Peyer's patch (tissue), 4 donors: Measurements from ENCODE around the gene RASSF6. TPM values are rescaled to one million over a fixed set of nuclear protein-coding genes. Genes with fewer than 3 reads are reported as not detected.

Experiments
- DNase-seq, 3 donors: peaks; one replicate each; pipeline ENCODE4 v3.0.0-alpha.2; 2017 to 2019
- H3K27ac ChIP-seq, 4 donors: fragments of 200-600 bp; sonication (generic); one replicate each; pipeline ENCODE4 v1.5.1; 2016 to 2019
- H3K27me3 ChIP-seq, 2 donors: fragments of 200-600 bp; sonication (generic); one replicate each; pipeline ENCODE4 v1.5.1; 2019
- H3K36me3 ChIP-seq, 3 donors: fragments of 200-600 bp; sonication (generic); one replicate each; pipeline ENCODE4 v1.5.1; 2016 to 2019
- H3K4me1 ChIP-seq, 4 donors: fragments of 200-600 bp; sonication (generic); one replicate each; pipeline ENCODE4 v1.5.1; 2016 to 2019
- H3K4me3 ChIP-seq, 4 donors: fragments of 200-600 bp; sonication (generic); 1 replicate in 3 of 4; 2 replicates in 1 of 4; pipeline ENCODE4 v1.5.1; 2016 to 2019; ENCODE audit warnings: mild to moderate bottlenecking in 1 of 4
- H3K9me3 ChIP-seq, 4 donors: fragments of 200-600 bp; sonication (generic); one replicate each; pipeline ENCODE4 v1.5.1; 2016 to 2019; ENCODE audit warnings: mild to moderate bottlenecking in 1 of 4
- POLR2A ChIP-seq, 2 donors: fragments of 450-650 bp; IDR thresholded peaks; one replicate each; pipeline ENCODE4 v1.5.1; 2017; ENCODE audit warnings: antibody characterized with exemption in 2 of 2, mild to moderate bottlenecking in 2 of 2, moderate library complexity in 2 of 2
- total RNA-seq, 4 donors: library from RNA; depleted of rRNA; stranded (reverse); fragments of >200 nt; gene quantifications; one replicate each; pipeline ENCODE4 v1.1.0, GENCODE V29; 2016
- TF ChIP-seq, protein P1 (sequence below), 6 experiments: fragments of 450-650 bp in 4 of 6; fragments of 200-600 bp in 2 of 6; sonication (generic) in 1 of 6; IDR thresholded peaks; one replicate each; pipeline ENCODE4 v1.5.1; 2017 to 2019; ENCODE audit warnings: antibody characterized with exemption in 6 of 6, mild to moderate bottlenecking in 3 of 6, moderate library complexity in 1 of 6

RASSF6 gene
- total RNA-seq, 4 donors from 2014 or later = 37.3 to 48.7 (median 41.6) TPM

DNA sequence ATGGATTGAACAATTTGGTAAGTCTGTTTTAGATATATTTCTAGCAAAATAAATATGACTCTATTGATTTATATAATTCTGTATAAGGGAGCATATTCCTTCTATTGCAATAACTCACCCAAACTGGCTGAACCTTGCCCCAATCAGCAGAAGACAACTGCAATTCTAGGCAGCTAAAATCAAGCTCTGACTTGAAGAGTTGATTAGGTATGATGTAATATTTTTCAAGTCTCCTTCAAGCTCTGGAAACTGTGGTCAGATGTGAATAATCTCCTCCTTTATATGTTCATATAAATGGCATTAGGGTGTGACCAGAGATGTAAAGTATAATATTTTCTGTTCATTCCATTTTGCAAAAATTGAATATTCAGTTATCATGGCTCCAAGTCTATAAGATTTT lies 8.2 kb downstream of the RASSF6 start:
- H3K27me3 ChIP-seq = no peaks in the 10 kb centered on the region
- H3K4me1 ChIP-seq = peaks cover 0 to 29% (median 7%) of the 10 kb centered on the region in 4 donors
- no peak overlapping the region for H3K27ac ChIP-seq

DNA sequence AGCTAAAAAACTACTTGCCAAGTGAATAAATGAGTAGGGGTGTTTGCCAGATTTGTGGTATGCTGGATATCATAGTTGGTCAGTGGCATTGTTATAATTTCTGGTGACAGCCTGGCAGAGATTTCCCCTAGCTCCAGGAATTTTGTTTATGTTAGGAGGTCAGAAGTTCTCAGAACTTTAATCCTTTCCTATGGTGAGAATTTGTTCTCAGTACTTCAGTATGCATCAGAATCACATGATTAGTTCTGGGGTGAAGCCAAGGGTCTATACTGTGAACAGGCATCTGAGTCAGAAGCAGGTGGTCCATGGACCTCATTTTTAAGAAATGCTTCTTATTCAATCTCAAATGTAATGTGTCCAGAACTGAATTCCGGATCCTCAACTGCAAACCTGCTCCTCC lies 10.5 kb downstream of the RASSF6 start:
- Histone ChIP-seq H3K27ac (peak overlapping the region; percentile 6 to 79 (median 50)), H3K27me3 (no peaks in the 10 kb centered on the region), H3K36me3 (no peaks in the 10 kb centered on the region), H3K4me1 (peaks cover 0 to 41% (median 9%) of the 10 kb centered on the region in 4 donors), H3K4me3 (no peak overlapping the region), H3K9me3 (no peaks in the 10 kb centered on the region)
- no peak for TF ChIP-seq POLR2A (IDR thresholded peaks at IDR 0.05)
- TF ChIP-seq, protein P1, sequence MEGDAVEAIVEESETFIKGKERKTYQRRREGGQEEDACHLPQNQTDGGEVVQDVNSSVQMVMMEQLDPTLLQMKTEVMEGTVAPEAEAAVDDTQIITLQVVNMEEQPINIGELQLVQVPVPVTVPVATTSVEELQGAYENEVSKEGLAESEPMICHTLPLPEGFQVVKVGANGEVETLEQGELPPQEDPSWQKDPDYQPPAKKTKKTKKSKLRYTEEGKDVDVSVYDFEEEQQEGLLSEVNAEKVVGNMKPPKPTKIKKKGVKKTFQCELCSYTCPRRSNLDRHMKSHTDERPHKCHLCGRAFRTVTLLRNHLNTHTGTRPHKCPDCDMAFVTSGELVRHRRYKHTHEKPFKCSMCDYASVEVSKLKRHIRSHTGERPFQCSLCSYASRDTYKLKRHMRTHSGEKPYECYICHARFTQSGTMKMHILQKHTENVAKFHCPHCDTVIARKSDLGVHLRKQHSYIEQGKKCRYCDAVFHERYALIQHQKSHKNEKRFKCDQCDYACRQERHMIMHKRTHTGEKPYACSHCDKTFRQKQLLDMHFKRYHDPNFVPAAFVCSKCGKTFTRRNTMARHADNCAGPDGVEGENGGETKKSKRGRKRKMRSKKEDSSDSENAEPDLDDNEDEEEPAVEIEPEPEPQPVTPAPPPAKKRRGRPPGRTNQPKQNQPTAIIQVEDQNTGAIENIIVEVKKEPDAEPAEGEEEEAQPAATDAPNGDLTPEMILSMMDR (IDR thresholded peaks at IDR 0.05) = no peak
- DNase-seq = no peak

More for the DNA sequence above, 8.2 kb downstream of the RASSF6 start:
- TF ChIP-seq POLR2A (IDR thresholded peaks at IDR 0.05) = no peak
- TF ChIP-seq, protein P1 (IDR thresholded peaks at IDR 0.05) = no peak
- H3K4me3 ChIP-seq = no peak overlapping the region
- DNase-seq = no peak
- H3K36me3 ChIP-seq = no peaks in the 10 kb centered on the region
- H3K9me3 ChIP-seq = no peaks in the 10 kb centered on the region

DNA sequence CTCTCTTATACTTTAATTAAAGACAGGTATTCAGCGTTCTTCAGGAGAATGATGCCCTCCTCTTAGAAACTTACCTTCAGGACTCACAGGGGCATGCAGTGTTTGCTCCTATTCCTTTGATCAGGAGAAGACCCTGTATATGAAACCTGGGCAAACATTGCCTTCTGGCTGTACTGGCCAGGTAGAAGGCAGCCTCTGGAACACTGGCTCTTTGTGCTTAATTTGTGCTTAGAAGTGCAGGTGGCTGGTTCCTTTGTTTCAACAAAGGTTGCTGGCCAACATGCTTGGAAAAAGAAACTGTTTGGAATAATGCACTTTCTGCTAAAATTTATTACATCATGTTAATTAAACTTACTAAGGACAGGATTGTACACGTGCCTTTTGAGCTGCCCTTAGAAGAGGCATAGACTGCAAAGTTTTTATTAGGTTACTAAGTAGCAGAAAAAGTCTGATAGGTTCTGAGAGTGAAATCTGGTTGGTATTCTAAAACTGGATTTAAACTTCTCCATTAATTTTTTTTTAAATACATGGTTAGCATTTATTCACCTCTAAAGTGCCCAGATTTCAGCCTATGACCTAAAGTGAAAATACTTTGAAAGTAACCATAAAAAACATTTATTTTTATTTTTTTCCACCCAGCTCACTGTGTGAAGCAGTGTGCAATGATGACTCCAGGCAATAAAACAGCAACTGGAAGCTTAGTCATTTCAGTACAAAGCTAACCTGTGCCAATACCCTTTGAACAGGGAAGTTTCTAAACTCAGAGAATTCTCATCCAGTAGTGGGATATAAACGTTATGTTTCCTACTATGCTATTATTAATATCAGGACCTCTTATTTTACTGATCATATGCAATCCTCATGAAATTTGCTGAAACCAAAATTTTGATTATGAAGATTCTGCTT lies 11.3 kb downstream of the RASSF6 start:
- Histone ChIP-seq H3K9me3 (no peaks in the 10 kb centered on the region), H3K4me1 (peaks cover 0 to 46% (median 10%) of the 10 kb centered on the region in 4 donors), H3K27ac (peak overlapping the region; percentile 39 to 79 (median 63)), H3K27me3 (no peaks in the 10 kb centered on the region), H3K36me3 (no peaks in the 10 kb centered on the region), H3K4me3 (no peak overlapping the region)
- DNase-seq = no peak
- no peak for TF ChIP-seq POLR2A (IDR thresholded peaks at IDR 0.05)
- TF ChIP-seq, protein P1 (IDR thresholded peaks at IDR 0.05) = no peak

DNA sequence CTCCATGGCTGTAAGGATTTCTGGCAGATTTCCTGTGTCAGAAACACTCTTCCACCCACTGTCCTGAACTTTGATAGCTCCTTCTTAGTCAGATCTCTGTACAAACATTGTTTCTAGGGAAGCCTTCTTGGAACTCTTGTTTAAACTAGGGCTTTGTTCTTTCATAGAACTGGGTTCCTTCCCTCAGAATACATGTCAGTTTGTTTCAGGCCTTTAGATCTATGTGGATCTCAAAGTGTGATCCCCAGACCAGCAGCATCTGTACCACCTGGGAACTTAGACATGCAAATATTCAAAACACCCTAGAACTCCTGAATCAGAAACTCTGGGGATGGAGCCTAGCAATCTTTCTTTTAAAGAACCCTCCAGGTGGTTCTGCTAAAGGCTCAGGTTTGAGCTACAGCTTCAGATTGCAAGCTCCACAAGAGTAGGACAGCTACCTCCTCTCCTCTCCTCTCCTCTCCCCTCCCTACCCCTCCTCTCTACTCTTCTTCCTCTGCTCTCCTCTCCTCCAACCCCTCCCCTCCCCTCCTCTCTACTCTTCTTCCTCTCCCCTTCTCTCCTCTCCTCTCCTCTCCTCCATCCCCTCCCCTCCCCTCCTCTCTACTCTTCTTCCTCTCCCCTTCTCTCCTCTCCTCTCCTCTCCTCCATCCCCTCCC lies 12.7 kb downstream of the RASSF6 start:
- Histone ChIP-seq H3K27ac (peak overlapping the region; percentile 65 to 82 (median 75)), H3K36me3 (no peaks in the 10 kb centered on the region), H3K9me3 (no peaks in the 10 kb centered on the region), H3K4me3 (no peak overlapping the region), H3K27me3 (no peaks in the 10 kb centered on the region), H3K4me1 (peaks cover 0 to 54% (median 10%) of the 10 kb centered on the region in 4 donors)
- TF ChIP-seq POLR2A (IDR thresholded peaks at IDR 0.05) = no peak
- TF ChIP-seq, protein P1 (IDR thresholded peaks at IDR 0.05) = no peak
- DNase-seq = no peak

DNA sequence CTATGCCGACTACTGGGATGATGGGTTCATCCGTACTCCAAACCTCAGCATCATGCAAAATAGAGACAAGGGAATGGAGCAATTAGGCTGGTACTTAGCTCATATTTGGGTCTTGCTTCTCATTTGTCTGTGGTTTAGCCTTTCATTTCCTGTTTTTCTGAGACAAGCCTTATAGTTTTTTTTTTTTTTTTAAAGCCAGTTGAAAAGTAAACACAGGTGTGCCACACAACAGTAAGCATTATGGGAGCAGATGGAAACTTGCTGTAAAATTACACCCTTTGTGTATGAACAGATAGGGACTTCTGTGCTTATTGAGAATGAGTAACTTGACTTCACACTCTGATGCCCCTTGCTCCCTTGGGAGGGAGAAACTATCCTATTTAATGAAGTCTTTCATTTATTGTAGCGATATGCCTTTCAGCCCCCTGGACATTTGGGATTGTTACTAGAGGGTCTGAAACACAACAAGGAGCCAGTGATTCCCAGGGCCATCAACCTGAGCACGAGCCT lies 13.7 kb downstream of the RASSF6 start:
- no peaks in the 10 kb centered on the region for H3K36me3 ChIP-seq
- H3K27me3 ChIP-seq = no peaks in the 10 kb centered on the region
- no peaks in the 10 kb centered on the region for H3K9me3 ChIP-seq
- no peak overlapping the region for H3K4me3 ChIP-seq
- peaks cover 0 to 55% (median 10%) of the 10 kb centered on the region in 4 donors for H3K4me1 ChIP-seq
- TF ChIP-seq, protein P1 (IDR thresholded peaks at IDR 0.05) = no peak
- TF ChIP-seq POLR2A (IDR thresholded peaks at IDR 0.05) = no peak
- H3K27ac ChIP-seq = peak overlapping the region; percentile 65 to 82 (median 75)
- peak in 1 of 3 donors; percentile 28 for DNase-seq
